ENCODE results near the gene HOXA9. TPM values are rescaled to one million over a fixed set of nuclear protein-coding genes. Genes with fewer than 3 reads are reported as not detected.

The HOXA9 gene
- total and polyA plus RNA-seq, 2 of the 8 experiments (the other 6 are each of a cell fraction or from before 2014, with no cell fraction given) = not detected

GRCh38 chr7:27205325-27206280 is 40.3 kb upstream of the HOXA9 start (continued):
- no peak for TF ChIP-seq CTCF (IDR thresholded peaks at IDR 0.05; ENCODE audit: control extremely low read depth in 1 of 3, insufficient read depth in 1 of 3, low read depth in 1 of 3, low read length in 3 of 3)
- no peak for TF ChIP-seq TAF7 (optimal IDR thresholded peaks at IDR 0.05; ENCODE audit: borderline replicate concordance, low read depth, low read length)
- peak; percentile 100 for TF ChIP-seq EZH2 (IDR thresholded peaks at IDR 0.05; ENCODE audit: low read depth, low read length, severe bottlenecking)
- peak; percentile 98 for TF ChIP-seq RNF2 (IDR thresholded peaks at IDR 0.05; ENCODE audit: borderline replicate concordance, low read depth, low read length, missing control alignments, poor library complexity, severe bottlenecking)
- TF ChIP-seq SP1 (IDR thresholded peaks at IDR 0.05; ENCODE audit: low read depth, low read length) = no peak
- TF ChIP-seq SIX5 (IDR thresholded peaks at IDR 0.05; ENCODE audit: low read depth, low read length) = no peak
- TF ChIP-seq SAP30 (IDR thresholded peaks at IDR 0.05; ENCODE audit: insufficient read depth, insufficient replicate concordance, low read length) = no peak
- no peak for TF ChIP-seq PHF8 (conservative IDR thresholded peaks at IDR 0.05; ENCODE audit: low read depth, low read length)
- no peak for TF ChIP-seq KDM1A (IDR thresholded peaks at IDR 0.05; ENCODE audit: borderline replicate concordance, low read length)
- TF ChIP-seq RFX5 (IDR thresholded peaks at IDR 0.05; ENCODE audit: borderline replicate concordance, low read depth, low read length) = no peak
- TF ChIP-seq TCF12 (IDR thresholded peaks at IDR 0.05; ENCODE audit: low read depth, low read length) = no peak
- no peak for TF ChIP-seq KDM4A (IDR thresholded peaks at IDR 0.05; ENCODE audit: low read depth, low read length, severe bottlenecking)
- TF ChIP-seq RBBP5 (IDR thresholded peaks at IDR 0.05; ENCODE audit: borderline replicate concordance, low read depth, low read length) = 0 out of 2 replicates have a peak, but pooled peaks have one; percentile 23

All from H1 (cell line).